Measurements from ENCODE around the gene PRXL2B. TPM values are rescaled to one million over a fixed set of nuclear protein-coding genes. Genes with fewer than 3 reads are reported as not detected.

PRXL2B gene
- total and polyA plus RNA-seq, 3 donors from 2014 or later: 16.5 to 25.1 (median 20.9) TPM

GRCh38 chr1:2543543-2544092, 43.0 kb upstream of the PRXL2B start:
- H3K4me1 ChIP-seq: peaks cover 53% of the 10 kb centered on the region
- no peak for TF ChIP-seq CTCF (IDR thresholded peaks at IDR 0.05)
- no peak for TF ChIP-seq POLR2A (IDR thresholded peaks at IDR 0.05)
- H3K27ac ChIP-seq: no peak overlapping the region
- intact Hi-C loops (cut with DNase I; ENCODE audit: low total_unique reads): no loop called here
- no peak overlapping the region for H3K4me3 ChIP-seq
- 35 to 57% methylated on average over 4 to 21 of the region's 26 CpGs for WGBS, 2 donors
- H3K27me3 ChIP-seq: no peaks in the 10 kb centered on the region
- no peak for DNase-seq
- H3K36me3 ChIP-seq (ENCODE audit: low read depth, missing control alignments): no peaks in the 10 kb centered on the region
- no peaks in the 10 kb centered on the region for H3K9me3 ChIP-seq

- DNase-seq: no peak
- TF ChIP-seq CTCF (IDR thresholded peaks at IDR 0.05) (no peak), POLR2A (IDR thresholded peaks at IDR 0.05) (no peak)
- H3K9me3 ChIP-seq: no peaks in the 10 kb centered on the region
- peak overlapping the region in 1 of 2 donors; percentile 24 for H3K27ac ChIP-seq
- H3K27me3 ChIP-seq: no peaks in the 10 kb centered on the region
- H3K4me1 ChIP-seq: peaks cover 58% of the 10 kb centered on the region
- WGBS, 2 donors: 40 to 58% methylated on average over 1 to 26 of the region's 26 CpGs
- intact Hi-C loops (cut with DNase I; ENCODE audit: low total_unique reads): no loop called here
- H3K4me3 ChIP-seq: no peak overlapping the region
- no peaks in the 10 kb centered on the region for H3K36me3 ChIP-seq (ENCODE audit: low read depth, missing control alignments)
Observed at GRCh38 chr1:2544093-2544874, 42.3 kb upstream of the PRXL2B start.

DNA sequence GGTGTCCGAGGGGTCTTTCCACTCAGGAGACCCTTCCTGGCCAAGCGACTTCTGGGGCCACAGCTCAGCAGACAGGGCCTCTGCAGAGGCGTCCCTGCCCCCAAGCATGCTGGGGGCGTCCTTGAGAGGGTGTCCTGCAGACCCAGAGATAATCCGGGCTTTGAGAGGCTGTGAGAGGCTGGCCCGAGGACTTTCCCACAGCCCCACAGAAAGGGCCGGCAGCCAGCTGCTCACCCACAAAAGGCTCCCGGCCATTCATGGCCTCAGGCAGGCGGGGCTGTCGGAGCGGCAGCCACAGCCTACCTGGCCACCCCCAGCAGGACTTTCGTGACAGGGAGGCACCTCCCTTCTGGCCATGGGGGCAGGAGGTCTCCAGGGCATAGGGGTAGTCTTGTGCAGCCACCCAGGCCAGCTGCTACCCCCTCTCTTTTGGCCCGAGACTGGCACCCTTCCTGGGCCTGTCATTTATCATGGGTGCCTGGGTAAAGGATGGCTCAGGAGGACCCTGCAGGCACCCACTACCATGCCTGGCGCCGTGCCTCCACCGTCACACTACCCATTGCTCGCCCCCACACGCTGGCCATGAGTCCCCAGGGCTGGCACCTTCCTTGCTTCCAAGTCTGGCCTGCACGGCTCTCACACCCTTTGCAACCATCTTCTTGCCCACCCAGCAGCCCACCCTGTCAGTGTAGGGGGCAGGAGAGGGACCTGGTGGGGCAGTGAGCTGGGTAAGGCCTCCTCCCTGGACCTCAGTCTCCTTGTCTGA, 41.5 kb upstream of the PRXL2B start:
- no peaks in the 10 kb centered on the region for H3K9me3 ChIP-seq
- WGBS, 2 donors: 57 to 80% methylated on average over 1 to 19 of the region's 19 CpGs
- H3K4me3 ChIP-seq: no peak overlapping the region
- DNase-seq: no peak
- TF ChIP-seq POLR2A (IDR thresholded peaks at IDR 0.05) (no peak), CTCF (IDR thresholded peaks at IDR 0.05) (no peak)
- H3K27me3 ChIP-seq: no peaks in the 10 kb centered on the region
- intact Hi-C loops (cut with DNase I; ENCODE audit: low total_unique reads): loop anchor here (5.0 kb wide), 1 partner anchor 133 kb away; the partner anchor contains the start of gene PEX10
- no peaks in the 10 kb centered on the region for H3K36me3 ChIP-seq (ENCODE audit: low read depth, missing control alignments)
- H3K27ac ChIP-seq: peak overlapping the region; percentile 68 to 95
- H3K4me1 ChIP-seq: peaks cover 59% of the 10 kb centered on the region

DNA sequence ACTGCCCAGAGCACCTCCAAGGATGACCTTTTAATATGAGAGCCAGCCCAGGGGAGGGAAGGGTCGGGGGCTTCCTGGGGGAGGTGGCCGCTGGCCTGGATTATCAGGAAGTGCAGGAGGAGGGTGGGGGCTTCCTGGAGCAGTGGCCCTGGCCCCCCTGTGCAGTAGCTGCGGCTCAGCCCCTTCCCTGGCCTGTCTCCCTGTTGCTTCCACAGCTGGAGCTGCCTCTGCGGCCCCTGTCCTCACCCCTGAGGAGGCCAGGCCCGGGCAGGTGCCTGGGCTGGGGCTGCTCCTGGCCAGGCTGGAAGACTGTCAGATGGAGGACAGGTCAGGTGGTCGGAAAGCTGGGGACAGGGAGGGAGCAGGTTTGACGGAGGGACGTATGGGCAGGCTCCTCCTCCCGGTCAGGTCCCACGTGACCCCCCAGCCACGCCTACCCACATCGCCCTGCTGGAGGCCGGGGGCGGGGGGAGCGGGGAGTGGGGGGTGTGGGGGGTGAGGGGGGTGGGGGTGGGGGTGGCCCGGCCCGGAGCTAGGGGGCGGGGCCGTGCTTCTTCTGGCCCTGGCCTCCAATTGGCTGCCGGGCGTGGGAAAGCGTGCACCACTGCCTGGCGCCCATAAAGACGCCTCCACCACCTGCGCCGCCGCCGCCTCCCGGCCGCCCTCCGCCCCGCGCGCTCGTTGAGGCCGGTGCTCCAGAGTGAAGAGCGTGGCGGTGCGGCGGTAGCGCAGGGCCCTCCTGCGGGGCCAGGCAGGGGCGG, 40.6 kb upstream of the PRXL2B start:
- Histone ChIP-seq H3K36me3 (ENCODE audit: low read depth, missing control alignments) (no peaks in the 10 kb centered on the region), H3K4me3 (peak overlapping the region; percentile 50 to 61), H3K4me1 (peaks cover 56% of the 10 kb centered on the region), H3K27me3 (no peaks in the 10 kb centered on the region), H3K27ac (peak overlapping the region; percentile 68 to 95), H3K9me3 (no peaks in the 10 kb centered on the region)
- DNase-seq: peak; percentile 90
- intact Hi-C loops (cut with DNase I; ENCODE audit: low total_unique reads): loop anchor here (5.0 kb wide), 1 partner anchor 134 kb away; the partner anchor contains the start of gene PEX10
- TF ChIP-seq POLR2A (IDR thresholded peaks at IDR 0.05) (no peak), CTCF (IDR thresholded peaks at IDR 0.05) (no peak)
- 5 to 7% methylated on average over 4 to 36 of the region's 43 CpGs for WGBS, 2 donors
